Uterus (tissue), 4 donors: Measurements from ENCODE around the gene ZNF679. TPM values are rescaled to one million over a fixed set of nuclear protein-coding genes. Genes with fewer than 3 reads are reported as not detected.
A peak's percentile ranks its signal among the peaks of the same experiment; 100 is the strongest.
"Not testable (repeated sequence)": the region's sequence is repeated elsewhere in the genome, so short reads cannot be mapped to it uniquely, and the experiment has no call there.

Experiments
- DNase-seq, 2 donors: peaks; one replicate each; pipeline ENCODE4 v3.0.0-alpha.2; 2019 to 2020
- H3K27ac ChIP-seq, 2 donors: fragments of 200-600 bp; sonication (generic); 1 replicate in 1 of 2; 2 replicates in 1 of 2; pipeline ENCODE4 v1.5.1; 2016 to 2018
- H3K27me3 ChIP-seq, 2 donors: fragments of 200-600 bp; sonication (generic); one replicate each; pipeline ENCODE4 v1.5.1; 2018 to 2019; ENCODE audit warnings: control low read depth in 1 of 2
- H3K36me3 ChIP-seq, 2 donors: fragments of 200-600 bp; sonication (generic); one replicate each; pipeline ENCODE4 v1.5.1; 2019; ENCODE audit warnings: control low read depth in 1 of 2
- H3K4me1 ChIP-seq, 2 donors: fragments of 200-600 bp; sonication (generic); one replicate each; pipeline ENCODE4 v1.5.1; 2018 to 2019; ENCODE audit warnings: control low read depth in 1 of 2
- H3K4me3 ChIP-seq, 2 donors: fragments of 200-600 bp; sonication (generic); 1 replicate in 1 of 2; 2 replicates in 1 of 2; pipeline ENCODE4 v1.5.1; 2018 to 2019; ENCODE audit warnings: mild to moderate bottlenecking in 1 of 2
- H3K9me3 ChIP-seq, 2 donors: fragments of 200-600 bp; sonication (generic); one replicate each; pipeline ENCODE4 v1.5.1; 2019; ENCODE audit warnings: control low read depth in 1 of 2
- POLR2A ChIP-seq, 2 donors: fragments of 450-650 bp; IDR thresholded peaks; one replicate each; pipeline ENCODE4 v1.6.1; 2016; ENCODE audit warnings: antibody characterized with exemption in 2 of 2, mild to moderate bottlenecking in 1 of 2, moderate library complexity in 1 of 2
- intact Hi-C: fragments of 100-400 bp; cut with DNase I; formaldehyde crosslinking; loops from one replicate; pipeline ENCODE4 v1.15.1; 2023; ENCODE audit warnings: low total_unique reads
- total RNA-seq, 4 donors: library from RNA; depleted of rRNA in 3 of 4; stranded (reverse); fragments of >200 nt in 3 of 4; gene quantifications; one replicate each; pipeline versions ENCODE4 v1.1.0 to v1.2.4, GENCODE V29; 2014 to 2023
- TF ChIP-seq, protein P1 (sequence below), 4 experiments: fragments of 200-600 bp in 2 of 4; fragments of 450-650 bp in 2 of 4; sonication (generic) in 2 of 4; IDR thresholded peaks; one replicate each; pipeline ENCODE4 v1.5.1; 2016 to 2019; ENCODE audit warnings: antibody characterized with exemption in 4 of 4, mild to moderate bottlenecking in 2 of 4, moderate library complexity in 1 of 4
- donor health status: DM: yes; HTN: yes; CAD: no.

Gene ZNF679
- total RNA-seq, 4 donors from 2014 or later = not detected

- Histone ChIP-seq H3K9me3 (no peaks in the 10 kb centered on the region), H3K36me3 (no peaks in the 10 kb centered on the region), H3K4me3 (no peak overlapping the region), H3K27me3 (no peaks in the 10 kb centered on the region), H3K27ac (no peak overlapping the region), H3K4me1 (peaks cover 0 to under 1% of the 10 kb centered on the region in 2 donors)
- intact Hi-C loops = no loop called here
- TF ChIP-seq, protein P1, sequence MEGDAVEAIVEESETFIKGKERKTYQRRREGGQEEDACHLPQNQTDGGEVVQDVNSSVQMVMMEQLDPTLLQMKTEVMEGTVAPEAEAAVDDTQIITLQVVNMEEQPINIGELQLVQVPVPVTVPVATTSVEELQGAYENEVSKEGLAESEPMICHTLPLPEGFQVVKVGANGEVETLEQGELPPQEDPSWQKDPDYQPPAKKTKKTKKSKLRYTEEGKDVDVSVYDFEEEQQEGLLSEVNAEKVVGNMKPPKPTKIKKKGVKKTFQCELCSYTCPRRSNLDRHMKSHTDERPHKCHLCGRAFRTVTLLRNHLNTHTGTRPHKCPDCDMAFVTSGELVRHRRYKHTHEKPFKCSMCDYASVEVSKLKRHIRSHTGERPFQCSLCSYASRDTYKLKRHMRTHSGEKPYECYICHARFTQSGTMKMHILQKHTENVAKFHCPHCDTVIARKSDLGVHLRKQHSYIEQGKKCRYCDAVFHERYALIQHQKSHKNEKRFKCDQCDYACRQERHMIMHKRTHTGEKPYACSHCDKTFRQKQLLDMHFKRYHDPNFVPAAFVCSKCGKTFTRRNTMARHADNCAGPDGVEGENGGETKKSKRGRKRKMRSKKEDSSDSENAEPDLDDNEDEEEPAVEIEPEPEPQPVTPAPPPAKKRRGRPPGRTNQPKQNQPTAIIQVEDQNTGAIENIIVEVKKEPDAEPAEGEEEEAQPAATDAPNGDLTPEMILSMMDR (IDR thresholded peaks at IDR 0.05) = no peak
- TF ChIP-seq POLR2A (IDR thresholded peaks at IDR 0.05) = no peak
- no peak for DNase-seq
These were observed 82.2 kb downstream of the ZNF679 start for GRCh38 chr7:64310426-64310825.

GRCh38 chr7:64312826-64313225 lies 84.6 kb downstream of the ZNF679 start:
- no peaks in the 10 kb centered on the region for H3K36me3 ChIP-seq
- no peaks in the 10 kb centered on the region for H3K27me3 ChIP-seq
- peak overlapping the region in 1 of 2 donors; percentile 69 for H3K27ac ChIP-seq
- no peak overlapping the region for H3K4me3 ChIP-seq
- no peaks in the 10 kb centered on the region for H3K9me3 ChIP-seq
- TF ChIP-seq, protein P1 (IDR thresholded peaks at IDR 0.05) = no peak
- no peak for TF ChIP-seq POLR2A (IDR thresholded peaks at IDR 0.05)
- peaks cover 0 to 2% of the 10 kb centered on the region in 2 donors for H3K4me1 ChIP-seq
- intact Hi-C loops = no loop called here
- no peak for DNase-seq

DNA sequence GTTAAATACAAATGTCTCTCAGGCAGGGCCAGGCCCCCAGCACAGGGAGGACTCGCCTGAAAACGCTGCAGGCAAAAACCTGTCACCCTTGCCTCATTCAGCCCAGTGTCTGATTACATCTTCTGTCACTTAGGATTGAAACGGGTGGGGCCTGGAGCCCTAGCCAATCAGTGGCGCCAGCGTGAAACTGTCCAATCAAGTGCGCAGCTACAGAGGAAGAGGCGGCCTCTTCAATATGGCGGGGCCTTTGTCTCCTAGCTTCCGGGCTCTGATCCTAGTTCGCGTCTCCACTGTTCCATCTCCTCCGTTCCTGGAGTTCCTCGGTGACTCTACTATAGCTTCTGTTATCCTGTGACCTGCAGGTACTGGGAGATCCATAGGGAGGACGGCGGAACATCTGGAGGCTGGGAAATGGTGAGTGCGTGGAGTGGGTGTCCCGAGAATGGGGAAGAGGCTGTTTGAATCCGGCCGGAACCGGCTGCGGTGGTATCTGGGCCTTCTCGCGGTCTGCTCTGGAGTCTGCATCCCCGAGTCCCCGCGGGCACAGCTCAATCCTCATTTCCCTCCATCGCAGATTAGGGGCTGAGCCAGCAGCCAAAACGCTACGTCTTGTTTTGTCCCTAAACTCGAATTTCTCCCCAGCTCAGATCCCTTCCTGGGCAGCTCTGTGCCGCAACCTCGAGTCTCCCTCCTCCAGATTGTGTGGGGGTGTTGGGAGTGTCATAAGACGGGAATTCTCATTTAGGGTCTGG lies 85.6 kb downstream of the ZNF679 start, which contains the start of gene ZNF736:
Gene ZNF736, plus strand, starts transcription at position 222 of the 752 bp plus-strand sequence. Its CDS starts 190 bp downstream, at position 412.
- intact Hi-C loops = no loop called here
- TF ChIP-seq, protein P1 (IDR thresholded peaks at IDR 0.05) = no peak
- no peak for TF ChIP-seq POLR2A (IDR thresholded peaks at IDR 0.05)

DNA sequence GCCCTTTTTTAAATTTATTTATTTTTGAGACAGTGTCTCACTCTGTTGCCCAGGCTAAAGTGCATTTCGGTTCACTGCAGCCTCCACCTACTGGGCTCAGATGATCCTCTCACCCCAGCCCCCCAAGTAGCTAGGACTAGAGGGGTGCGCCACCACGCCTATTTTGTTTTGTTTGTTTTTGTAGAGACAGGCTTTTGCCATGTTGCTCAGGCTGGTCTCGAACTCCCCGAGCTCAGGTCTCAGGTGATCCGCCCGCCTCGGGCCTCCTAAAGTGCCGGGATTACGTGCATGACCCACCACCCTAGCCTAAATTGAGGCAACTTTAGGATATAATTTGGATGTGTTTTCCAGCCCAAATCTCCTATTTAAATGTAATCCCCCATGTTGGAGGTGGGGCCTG lies 86.3 kb downstream of the ZNF679 start:
- no peak for DNase-seq
- Histone ChIP-seq H3K9me3 (no peaks in the 10 kb centered on the region), H3K4me3 (peak overlapping the region; percentile 53 to 63), H3K4me1 (peaks cover 0 to 2% of the 10 kb centered on the region in 2 donors), H3K36me3 (no peaks in the 10 kb centered on the region), H3K27me3 (no peaks in the 10 kb centered on the region), H3K27ac (peak overlapping the region; percentile 58 to 69)
- intact Hi-C loops = no loop called here
- TF ChIP-seq POLR2A (IDR thresholded peaks at IDR 0.05) = no peak
- TF ChIP-seq, protein P1 (IDR thresholded peaks at IDR 0.05) = no peak

More for the DNA sequence above, 85.6 kb downstream of the ZNF679 start, which contains the start of gene ZNF736:
- H3K9me3 ChIP-seq = no peaks in the 10 kb centered on the region
- peaks cover 0 to 2% of the 10 kb centered on the region in 2 donors for H3K4me1 ChIP-seq
- H3K4me3 ChIP-seq = peak within 1 kb of the TSS; percentile 53 to 63
- H3K27ac ChIP-seq = peak within 1 kb of the TSS; percentile 58 to 69
- no peaks in the 10 kb centered on the region for H3K36me3 ChIP-seq
- no peaks in the 10 kb centered on the region for H3K27me3 ChIP-seq
- peak; percentile 86 to 87 for DNase-seq

DNA sequence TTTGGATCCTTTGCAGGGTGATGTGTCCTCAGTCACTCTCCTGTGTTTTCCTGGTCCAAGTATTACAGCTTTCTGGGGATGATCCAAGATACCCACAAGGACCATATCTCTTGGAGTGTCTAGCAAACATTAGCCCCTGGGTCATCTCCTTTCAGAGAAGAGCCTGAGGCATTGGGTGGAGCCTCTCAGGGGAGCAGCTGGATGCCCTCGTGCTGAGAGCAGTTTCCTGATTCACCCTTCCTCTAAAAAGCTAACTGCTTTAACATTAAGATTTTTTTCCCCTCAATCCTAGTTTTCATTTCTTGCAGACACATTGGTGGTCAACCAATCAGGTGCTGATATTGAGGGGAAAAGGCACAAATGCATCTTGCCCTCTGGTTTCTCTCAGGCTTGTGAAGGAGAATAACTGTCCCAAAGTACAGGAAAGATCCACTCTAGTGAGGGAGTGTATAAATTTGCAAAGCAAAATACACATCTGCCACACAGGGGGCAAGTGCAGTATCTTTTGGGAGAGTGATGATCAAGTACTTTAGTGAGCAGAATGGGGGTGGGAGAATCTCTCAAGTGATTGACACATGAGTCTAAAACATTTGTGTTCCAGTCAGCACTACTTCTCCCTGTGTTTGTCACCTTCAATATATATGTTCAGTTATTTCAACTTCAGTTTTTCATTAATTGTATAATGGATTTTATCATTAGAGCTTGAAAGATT lies 87.9 kb downstream of the ZNF679 start:
- H3K27ac ChIP-seq, DNase-seq, H3K4me1 ChIP-seq, H3K9me3 ChIP-seq, H3K36me3 ChIP-seq, H3K4me3 ChIP-seq, intact Hi-C loops, H3K27me3 ChIP-seq: not testable (repeated sequence)

Other genes with a start within 250 kb of the ZNF679 start
- under 1 TPM in 1 of 4 donors, not detected in 3; 0.21 TPM for gene ZNF722, start 229.6 kb upstream of the ZNF679 start, total RNA-seq
- 10 to 100 TPM in 1 of 4 donors, 1 to 10 TPM in 2, under 1 TPM in 1; 0.29 to 11.9 (median 2.8) TPM for gene ZNF727, start 183.0 kb upstream of the ZNF679 start, total RNA-seq
- gene ZNF735, start 21.3 kb upstream of the ZNF679 start, total RNA-seq = not detected
- gene ZNF736, start 85.5 kb downstream of the ZNF679 start, total RNA-seq = 10 to 100 TPM; 16.5 to 43.2 (median 25.2) TPM